Esophagus squamous epithelium (tissue), 4 donors: ENCODE measurements around the gene ISYNA1.

Source experiments
- CTCF ChIP-seq, 6 experiments: fragments of 450-650 bp in 4 of 6; fragments of 200-600 bp in 2 of 6; sonication (generic) in 2 of 6; IDR thresholded peaks; one replicate each; pipeline ENCODE4 v1.5.1; 2016 to 2019; ENCODE audit warnings: antibody characterized with exemption in 6 of 6, mild to moderate bottlenecking in 4 of 6, moderate library complexity in 4 of 6
- POLR2A ChIP-seq, 4 donors: fragments of 450-650 bp; IDR thresholded peaks; one replicate each; pipeline ENCODE4 v1.6.1; 2017; ENCODE audit warnings: antibody characterized with exemption in 4 of 4, mild to moderate bottlenecking in 4 of 4, moderate library complexity in 3 of 4

GRCh38 chr19:18438331-18439024 is 545 bp upstream of the ISYNA1 start:
- TF ChIP-seq CTCF (IDR thresholded peaks at IDR 0.05): no peak
- TF ChIP-seq POLR2A (IDR thresholded peaks at IDR 0.05): no peak
